T-helper 2 cell (primary cell): ENCODE measurements around the gene PDE9A.
"Not testable (repeated sequence)": the region's sequence is repeated elsewhere in the genome, so short reads cannot be mapped to it uniquely, and the experiment has no call there.

Source experiments
- DNase-seq, 5 experiments: peaks; one replicate each; pipeline versions ENCODE4 v3.0.0 to v3.0.0-alpha.2; 2012 to 2022

The PDE9A gene

DNA sequence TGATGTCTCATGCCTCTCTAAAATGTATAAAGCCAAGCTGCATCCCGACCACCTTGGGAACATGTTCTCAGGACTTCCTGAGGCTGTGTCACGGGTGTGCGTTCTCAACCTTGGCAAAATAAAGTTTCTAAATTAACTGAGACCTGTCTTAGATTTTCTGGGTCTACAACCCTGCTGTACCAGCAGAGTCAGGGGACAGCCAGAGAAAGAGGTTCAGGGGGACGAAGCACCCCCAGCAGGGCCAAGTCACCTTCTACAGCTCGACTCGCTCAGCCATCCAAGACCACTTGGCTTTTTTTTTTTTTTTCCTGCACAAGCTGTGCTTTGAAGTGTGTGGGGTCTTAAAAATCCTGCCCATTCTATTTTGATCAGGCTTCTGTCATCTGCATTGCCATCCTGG lies 28.5 kb upstream of the PDE9A start:
- no peak for DNase-seq

DNA sequence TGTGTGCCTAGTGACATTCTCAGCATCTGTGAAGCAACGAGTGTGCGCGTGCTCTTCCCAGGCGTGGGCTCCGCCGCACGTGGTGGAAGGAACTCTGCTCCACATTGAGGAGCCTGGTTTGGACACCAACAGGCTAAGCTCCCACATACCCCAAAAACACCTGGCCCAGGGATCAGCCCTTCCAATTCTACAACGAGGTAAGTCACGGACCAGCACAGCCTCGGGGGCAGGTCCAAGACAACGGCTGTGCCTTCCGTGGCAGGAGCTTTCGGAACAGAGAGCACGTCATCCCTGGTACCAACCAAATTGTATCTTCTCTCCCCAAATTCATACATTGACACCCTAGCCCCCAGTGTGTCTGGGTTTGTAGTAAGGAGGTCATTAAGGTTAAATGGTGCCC lies 27.2 kb upstream of the PDE9A start:
- no peak for DNase-seq

DNA sequence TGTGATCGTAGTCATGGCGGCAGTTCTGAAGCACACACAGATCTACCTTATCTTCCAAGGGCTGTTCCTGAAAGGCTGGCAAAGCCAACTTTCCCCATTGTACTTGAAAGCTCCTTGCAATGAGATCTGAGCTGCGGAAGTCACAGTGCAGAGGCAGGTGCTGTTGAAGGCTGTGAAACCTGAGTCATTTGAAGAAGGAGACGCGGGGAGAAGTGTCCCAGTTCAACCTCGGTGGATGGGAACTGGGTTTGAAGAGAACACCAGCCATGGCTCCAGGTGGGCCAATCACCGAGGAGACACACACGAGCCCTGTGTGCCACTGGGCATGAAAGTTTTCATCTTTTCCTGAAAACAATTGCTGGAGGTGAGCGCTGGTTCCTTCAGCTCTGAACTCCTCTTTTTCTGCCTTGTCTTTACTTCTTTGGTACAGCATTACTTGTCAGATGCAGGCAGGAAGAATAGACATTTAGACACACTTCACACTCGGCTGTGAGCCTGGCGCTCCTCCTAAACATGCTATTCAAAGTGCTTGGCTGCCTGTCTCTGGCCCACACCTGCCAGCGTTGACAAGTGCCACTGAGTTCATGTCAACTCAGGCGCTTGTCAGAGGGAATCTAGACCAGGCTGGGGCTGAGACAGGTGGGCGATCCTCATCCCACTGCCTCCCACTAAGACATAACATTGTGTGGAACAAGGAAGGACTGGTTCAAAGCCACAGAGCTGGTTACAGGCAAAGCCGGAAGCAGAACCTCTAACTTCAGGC lies 25.7 kb upstream of the PDE9A start:
- no peak for DNase-seq

DNA sequence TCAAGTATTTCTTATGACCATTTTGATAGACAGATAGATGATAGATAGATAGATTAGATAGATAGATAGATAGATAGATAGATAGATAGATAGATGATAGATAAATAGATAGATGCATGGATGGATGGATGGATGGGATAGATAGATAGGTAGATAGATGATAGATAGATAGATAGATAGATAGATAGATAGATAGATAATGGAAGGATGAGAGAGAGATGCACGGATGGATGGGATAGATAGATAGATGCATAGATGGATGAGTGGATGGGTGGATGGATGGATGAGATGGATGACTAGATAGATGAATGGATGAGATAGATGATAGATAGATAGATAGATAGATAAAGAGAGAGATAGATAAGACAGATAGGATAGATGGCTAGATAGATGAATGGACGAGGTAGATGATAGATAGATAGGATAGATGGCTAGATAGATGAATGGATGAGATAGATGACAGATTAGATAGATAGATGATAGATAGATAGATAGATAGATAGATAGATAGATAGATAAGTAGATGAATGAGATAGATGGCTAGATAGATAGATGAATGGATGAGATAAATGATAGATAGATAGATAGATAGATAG lies 24.9 kb upstream of the PDE9A start:
- not testable (repeated sequence) for DNase-seq

DNA sequence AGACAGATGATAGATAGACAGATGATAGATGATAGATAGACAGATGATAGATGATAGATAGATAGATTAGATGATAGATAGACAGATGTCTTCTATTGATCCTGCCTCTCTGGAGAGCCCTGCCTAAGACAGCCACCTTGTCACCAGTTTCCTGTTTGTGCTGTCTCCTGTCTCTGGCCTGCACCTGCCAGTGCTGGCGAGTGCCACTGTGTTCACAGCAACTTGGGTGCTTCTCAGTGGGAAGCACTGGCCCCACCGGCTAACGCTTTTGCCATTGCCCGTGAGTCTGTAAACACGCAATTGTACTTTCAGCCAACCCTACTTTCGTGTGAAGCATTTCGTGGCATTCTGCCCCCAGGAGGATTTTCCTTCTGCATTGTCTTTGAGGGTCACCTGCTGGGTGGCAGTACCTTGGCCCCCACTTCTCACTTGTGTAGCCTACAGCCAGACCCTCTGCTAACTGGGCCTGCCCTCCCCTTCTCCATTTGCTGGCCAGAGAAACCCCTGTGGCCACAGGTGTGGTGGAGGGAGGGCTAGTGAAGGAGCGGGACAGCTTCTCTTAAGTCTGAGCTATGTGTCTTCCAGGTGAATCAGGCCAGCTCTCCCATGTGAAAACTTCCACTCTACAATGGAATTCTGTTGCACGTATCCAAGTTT lies 23.4 kb upstream of the PDE9A start:
- no peak for DNase-seq

DNA sequence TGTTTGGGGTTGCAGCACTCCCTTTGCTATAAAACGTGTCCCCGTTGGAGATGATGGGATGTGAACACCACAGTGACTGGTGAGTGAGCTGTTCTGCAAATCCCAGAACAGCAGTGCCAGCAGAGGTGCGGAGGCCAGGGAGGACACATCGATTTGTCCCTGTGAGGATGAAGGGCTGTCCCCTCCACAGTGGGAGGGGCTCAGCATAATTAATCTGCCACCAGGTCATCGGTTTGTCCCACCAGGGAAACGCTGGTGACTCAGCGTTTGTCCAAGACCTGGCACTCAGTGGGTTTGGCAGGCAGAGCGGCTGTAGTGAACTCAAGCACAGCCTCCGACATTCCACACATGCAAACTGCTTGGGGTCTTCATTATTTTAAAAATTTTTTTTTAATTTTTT lies 22.8 kb upstream of the PDE9A start:
- DNase-seq: no peak

DNA sequence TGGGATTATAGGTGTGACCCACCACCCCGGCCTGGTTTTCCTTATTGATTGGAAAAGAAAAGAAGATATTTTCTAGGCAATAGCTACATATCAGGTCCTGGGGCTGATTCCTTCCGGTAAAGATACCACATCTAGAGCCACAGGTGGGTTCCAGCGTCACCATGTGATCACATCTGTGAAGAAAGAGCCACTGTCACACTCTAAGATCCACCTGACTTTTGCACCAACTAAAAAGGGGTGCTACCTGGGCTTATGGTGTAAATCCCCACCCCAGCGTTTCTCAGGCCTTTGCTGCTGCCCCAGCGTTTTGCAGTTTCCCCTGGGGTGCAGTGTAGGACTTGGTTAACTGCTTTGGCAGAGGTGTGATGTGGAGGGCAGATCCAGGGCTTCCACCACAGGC lies 22.3 kb upstream of the PDE9A start:
- no peak for DNase-seq

DNA sequence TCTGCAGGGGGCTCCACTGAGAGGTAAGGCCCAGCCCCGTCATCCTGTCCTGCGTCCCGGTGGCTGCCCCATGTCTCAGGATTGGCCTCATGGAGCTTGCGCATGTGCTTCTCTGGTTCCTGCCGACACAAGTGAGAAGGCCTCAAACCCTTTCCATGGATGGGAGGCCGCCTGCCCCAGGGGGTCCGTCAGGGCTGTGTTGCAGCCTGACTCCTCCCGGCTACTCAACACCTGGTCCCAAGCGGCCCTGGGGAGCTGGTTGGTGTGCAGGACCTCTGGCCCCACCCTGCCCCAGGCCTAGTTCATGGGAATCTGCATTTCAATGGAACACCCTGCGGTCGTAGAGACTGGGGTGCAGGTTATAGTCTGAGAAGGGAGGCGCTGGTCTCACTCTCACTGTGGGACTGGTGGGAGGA lies 21.1 kb upstream of the PDE9A start:
- DNase-seq: no peak

DNA sequence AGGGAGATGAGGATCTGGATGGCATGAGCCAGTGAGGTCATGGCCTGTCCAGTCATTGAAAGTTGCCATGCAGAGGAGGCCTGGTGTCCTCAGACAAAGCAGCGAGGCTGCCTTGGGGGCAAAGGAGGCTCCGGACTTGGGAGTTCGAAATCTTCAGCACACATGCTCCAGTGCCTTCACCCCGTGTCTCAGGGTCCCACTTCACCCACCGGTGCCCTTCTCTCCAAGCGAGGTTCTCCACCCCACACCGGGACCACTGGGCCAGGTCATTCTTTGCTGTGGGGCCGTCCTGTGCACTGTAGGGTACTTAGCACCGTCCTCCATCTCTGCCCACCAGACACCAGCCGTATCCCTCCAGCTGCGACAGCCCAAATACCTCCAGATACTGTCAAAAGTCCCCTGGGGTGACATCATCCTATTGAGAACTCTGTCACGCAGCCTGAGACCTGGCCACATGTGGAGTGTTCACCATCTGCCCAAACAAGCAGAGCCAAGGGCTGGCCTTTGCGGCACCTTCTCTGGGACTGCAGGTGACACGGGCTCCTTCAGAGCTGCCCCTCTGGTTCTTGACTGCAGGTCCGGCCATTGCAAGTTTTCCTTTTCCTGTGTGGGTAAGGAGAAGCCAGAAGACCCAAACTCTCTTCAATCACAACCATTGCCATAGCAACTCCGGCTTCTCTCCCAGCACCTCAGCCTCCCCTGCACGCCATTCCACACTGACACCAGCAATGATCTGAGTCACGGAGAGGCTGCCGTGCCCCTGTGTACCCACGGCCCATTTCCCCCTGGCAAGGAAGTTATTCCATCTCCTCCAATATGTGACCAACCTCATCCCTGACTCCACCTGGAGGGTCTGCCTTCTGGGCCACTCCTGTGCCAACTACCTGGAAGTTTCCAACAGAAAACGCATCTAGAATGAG lies 20.4 kb upstream of the PDE9A start:
- DNase-seq: no peak

DNA sequence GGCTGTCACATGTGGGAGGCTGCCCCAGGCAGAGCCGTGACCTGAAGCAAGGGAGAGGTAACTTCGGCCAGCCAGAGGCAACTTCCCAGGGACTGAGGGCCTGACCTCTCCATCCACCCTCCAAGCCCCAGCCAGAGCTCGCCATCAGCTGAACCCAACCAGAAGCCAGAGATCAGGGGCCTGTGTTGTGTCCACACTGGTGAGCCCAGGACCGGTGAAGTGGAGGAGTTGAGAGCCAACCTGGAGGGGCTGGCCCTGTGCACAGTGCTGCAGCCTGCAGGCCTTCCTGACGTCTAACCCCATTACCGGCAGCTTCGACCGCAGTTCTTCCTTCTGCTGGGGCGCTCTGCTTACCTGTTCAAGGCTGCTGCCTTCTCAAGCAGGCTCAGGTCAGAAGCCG lies 19.6 kb upstream of the PDE9A start:
- no peak for DNase-seq

DNA sequence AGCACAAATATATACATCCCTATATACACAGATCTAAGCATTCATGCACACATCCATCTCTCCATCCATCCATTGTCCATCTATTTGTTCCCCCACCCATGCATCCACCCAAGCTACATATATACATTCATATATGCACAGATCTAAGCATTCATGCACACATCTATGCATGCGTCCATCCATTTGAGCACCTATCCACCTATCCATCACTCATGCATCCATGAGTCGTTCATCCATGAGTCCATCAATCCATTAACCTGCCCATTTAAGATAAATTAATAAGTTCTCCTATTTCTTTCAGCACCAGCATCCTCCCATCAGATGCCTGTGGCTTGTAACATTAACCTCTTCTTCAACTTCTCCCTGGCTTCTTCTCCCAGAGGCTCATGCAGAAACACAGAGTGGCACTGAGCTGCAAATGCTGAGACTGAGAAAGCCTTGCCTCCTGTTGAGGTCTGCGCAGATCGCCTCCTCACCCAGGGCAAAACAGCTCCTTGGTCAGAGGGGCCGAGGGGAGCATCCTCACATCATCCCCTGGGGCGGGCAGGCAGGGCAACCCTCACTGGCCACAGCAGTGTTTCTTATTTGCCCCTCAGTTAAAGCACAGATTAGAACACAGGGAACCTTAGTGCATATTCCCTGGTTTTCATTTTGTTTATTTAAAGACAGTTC lies 17.4 kb upstream of the PDE9A start:
- no peak for DNase-seq

DNA sequence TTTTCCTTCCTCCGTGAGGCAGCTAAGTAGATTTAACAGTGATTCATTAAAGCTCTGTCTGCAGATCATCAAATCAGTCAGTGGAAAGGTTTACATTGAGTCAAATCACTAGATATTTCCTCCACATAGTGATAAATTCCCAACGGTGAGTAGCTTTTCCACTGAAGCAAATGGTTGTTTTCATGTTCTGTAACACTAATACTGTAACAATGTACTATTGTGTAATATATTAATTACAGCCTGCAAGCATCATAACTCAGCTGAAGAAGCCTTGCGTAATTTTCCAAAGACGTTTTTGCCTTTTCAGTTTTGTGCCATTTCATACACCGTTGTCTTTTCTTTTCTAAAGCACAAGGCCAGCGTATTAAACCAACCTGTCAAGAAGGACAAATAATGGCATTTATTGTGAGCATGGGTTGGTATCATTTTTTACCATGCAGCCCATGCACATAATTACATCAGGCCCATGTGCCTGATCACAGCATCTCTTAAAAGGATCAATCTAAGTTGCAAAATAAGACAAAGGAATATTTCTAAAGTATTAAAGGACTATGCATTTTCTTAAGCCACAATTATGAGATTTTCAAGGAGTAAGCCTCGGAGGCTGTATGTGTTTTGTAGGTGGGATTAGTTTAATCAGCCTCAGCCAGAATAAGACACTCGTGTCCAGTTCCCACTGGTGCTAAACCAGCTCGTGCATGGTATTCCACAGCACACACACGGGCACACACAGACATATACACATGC lies 16.7 kb upstream of the PDE9A start:
- no peak for DNase-seq

DNA sequence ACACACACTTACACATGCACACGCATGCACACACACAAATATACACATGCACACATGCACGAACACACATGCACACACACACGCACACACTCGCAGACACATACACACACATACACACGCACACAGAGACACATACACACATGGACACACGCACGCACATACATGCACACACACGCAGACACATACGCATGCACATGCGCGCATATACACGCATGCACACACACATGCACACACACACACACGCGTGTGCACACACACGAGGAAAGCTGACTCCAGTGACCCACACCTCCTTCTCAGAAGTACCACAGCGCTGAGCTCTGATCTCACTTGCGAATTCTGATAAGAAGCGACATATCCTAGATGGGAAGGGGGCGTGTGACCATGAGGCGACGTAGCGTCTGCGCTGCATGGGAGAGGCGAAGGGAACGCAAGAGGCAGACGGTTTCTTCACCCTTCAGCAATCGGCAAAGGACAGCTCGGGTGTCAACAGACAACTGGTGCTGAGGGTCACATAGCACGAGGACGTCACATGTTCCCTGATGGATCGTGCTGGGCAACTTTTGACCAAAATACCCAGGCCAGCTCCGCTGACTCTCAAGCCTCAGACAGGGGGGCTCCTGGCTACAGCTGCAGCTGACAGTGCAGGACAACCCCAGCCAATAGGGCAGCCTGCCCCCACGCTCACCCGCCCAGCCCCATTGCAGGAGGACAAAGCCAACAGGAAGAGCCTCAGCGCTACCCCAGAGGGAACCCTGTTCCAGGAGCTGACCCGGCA lies 16.0 kb upstream of the PDE9A start:
- no peak for DNase-seq

DNA sequence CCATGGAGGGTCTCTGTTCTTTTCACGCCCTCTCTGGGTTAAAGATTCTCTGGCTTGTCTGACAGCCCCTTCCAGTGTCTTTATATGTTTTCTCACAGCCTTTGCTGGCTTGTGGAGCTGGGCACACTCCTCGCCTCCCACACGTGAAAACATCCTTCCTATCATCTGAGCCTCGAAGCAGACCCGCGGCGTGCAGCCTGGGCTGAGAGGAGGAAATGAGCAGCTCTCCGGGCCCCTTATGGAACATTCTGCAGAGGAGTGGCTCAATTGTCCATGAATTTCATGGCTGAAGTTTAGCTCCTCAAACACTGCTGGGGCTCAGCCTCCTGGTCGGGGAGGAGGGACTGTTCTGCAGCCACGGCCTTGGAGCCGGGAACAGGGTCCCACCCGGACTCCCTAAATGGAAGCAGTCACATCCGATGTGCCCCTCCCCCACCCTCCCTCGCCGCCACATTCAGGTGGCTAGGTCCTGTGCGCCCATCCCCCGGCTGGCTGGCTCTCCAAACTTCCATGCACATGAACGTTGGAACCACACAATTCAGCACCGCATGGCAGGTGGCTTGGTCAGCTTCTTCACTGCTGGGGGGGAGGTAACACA lies 15.1 kb upstream of the PDE9A start:
- DNase-seq: no peak

DNA sequence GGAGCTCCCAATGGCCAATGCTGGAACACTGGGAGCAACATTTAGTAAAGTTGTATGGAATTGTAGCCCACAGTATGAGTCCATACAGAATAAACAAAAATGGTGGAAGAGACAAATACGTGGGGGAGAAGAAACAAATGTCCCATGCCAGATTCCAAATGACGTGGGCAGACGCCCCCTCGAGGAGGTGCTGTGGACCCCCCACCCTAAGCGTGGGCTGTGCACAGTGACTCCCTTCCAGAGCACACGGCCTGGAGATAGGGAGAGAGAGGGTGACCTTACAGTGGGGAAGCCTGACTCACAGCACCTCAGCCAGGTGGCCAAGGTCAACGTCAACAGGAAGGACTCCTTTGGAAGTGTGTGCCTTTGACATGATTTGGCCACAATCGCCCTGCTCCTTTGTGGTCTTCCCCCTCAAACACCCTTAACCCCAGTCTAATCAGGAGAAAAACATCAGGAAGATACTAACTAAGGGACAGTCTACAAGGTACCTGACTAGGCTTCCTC lies 13.7 kb upstream of the PDE9A start:
- no peak for DNase-seq

DNA sequence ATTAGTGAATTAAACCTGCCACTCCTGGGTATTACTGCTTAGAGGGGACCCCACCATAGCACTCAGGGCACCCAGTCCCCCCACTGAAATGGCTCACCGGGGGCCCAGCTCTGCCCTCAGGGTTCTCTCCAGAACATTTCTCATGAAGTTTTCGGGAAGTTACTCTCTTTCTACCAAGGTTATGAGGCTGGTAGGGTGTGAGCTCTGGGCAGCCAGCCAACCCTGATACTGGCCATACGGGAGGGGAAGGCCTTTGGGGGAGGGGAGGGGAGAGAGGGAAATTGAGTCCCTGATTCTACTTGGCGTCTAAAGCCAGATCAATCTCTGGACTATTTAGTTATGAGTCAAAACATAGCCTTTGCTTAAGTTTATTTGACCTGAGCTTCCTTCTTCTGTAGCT lies 12.9 kb upstream of the PDE9A start:
- no peak for DNase-seq

DNA sequence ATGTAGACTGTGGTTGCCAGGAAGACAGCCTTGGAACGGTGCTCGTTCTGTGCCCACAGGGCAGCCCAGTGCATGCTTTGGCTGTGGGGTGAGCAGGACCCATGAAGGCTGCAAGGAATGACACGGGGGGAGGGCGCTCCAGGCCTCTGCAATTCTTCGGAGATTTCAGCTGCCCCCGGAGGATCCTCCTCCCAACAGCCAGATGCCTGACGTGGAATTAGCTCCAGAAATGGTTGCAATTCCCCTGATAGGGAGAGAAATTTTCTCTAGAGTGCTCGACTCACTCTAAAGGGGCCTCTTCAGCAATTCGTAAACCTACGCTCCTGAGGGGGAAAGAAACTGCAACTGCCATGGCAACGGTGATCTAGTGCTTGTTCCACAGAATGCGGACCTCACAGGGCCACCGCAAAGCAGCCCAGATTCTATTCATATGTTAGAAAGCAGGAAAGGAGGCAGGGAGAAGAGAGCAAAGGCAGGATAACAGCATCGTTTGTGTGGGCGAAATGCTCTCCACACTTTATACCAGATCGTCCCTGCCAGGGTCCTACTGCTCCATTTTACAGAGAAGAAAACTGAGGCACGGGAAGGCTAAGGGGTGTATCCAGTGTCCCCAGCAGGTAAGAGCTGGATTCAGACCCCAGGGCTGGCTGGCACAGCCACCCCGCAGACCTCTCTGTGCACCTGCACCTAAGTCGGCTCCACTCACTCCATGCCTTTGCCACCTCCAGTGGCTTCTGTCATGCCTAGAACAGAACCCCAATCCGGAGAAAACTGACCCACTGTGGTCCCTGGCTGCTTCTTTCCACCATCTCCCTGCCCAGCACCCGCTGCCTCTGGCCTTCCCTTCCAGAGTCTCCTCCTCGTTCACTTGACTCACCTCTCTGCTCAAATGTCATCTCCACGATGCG lies 11.9 kb upstream of the PDE9A start:
- DNase-seq: no peak

DNA sequence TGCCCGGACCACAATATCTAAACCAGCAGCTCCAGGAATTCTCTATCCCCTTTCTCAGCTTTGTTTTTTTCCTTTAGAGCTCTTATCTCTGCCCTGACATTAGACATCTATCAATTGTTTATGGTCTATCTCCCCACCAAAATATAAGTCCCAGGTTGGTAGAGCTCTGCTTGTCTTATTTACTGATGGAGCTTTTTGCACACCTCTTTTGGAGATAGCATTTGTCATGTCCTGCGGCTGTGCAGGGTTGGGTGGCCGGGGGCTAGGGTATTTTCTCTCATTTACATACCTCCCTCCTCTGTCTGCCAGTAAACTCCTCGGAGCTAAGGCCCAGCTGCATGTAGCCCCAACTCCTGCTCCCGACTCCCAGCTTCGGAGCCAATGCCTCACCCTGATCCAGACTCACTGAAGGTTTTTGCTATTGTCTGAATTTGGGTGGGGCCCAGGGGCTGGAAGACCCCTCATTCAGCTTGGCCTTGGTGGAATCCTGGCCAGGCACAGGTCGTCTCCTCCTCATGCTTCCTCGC lies 11.1 kb upstream of the PDE9A start:
- no peak for DNase-seq
